ENCODE results near the gene PKDCC. TPM values are rescaled to one million over a fixed set of nuclear protein-coding genes. Genes with fewer than 3 reads are reported as not detected.

The PKDCC gene
- total and polyA plus RNA-seq, 2 of the 13 experiments (the other 11 are each of a cell fraction or from before 2014, with no cell fraction given), result 52.6 to 58.8 TPM

GRCh38 chr2:42092084-42092996, 44.5 kb downstream of the PKDCC start (continued):
- peak; percentile 81 for TF ChIP-seq AHDC1 (CRISPR knock-in tag; IDR thresholded peaks at IDR 0.05; ENCODE audit: borderline replicate concordance)
- peak; percentile 82; the same call in 1 of the 2 replicates for TF ChIP-seq ZNF800 (CRISPR knock-in tag; IDR thresholded peaks at IDR 0.05)
- TF ChIP-seq NR2F6 (IDR thresholded peaks at IDR 0.05), result peak; percentile 46; the same call in 1 of the 2 replicates
- TF ChIP-seq NR2F6 (CRISPR knock-in tag; IDR thresholded peaks at IDR 0.05), result peak; percentile 79
- TF ChIP-seq CBFB (CRISPR knock-in tag; IDR thresholded peaks at IDR 0.05), result no peak
- TF ChIP-seq FOXK1 (CRISPR knock-in tag; IDR thresholded peaks at IDR 0.05; ENCODE audit: borderline replicate concordance, low read depth), result peak; percentile 75; the same call in 1 of the 2 replicates
- peak; percentile 88 for TF ChIP-seq SAP130 (CRISPR knock-in tag; IDR thresholded peaks at IDR 0.05; ENCODE audit: low read depth)
- no peak for TF ChIP-seq KDM1A (CRISPR knock-in tag; IDR thresholded peaks at IDR 0.05)
- peak; percentile 64 for TF ChIP-seq MIER2 (CRISPR knock-in tag; IDR thresholded peaks at IDR 0.05)
- TF ChIP-seq ZNF766 (CRISPR knock-in tag; IDR thresholded peaks at IDR 0.05; ENCODE audit: borderline replicate concordance), result no peak
- peak; percentile 33; the same call in 1 of the 2 replicates for TF ChIP-seq FOXC1 (CRISPR knock-in tag; IDR thresholded peaks at IDR 0.05; ENCODE audit: borderline replicate concordance)
- TF ChIP-seq SOX13 (IDR thresholded peaks at IDR 0.05), result peak; percentile 98
- TF ChIP-seq SOX13 (CRISPR knock-in tag; conservative IDR thresholded peaks at IDR 0.05 in 1 of 2, IDR thresholded peaks at IDR 0.05 in 1 of 2), result peak in 1 of 2 experiments; percentile 99; a peak in 2 of 4 replicates
- peak; percentile 25; the same call in 1 of the 2 replicates for TF ChIP-seq TFDP1 (CRISPR knock-in tag; IDR thresholded peaks at IDR 0.05; ENCODE audit: borderline replicate concordance)
- TF ChIP-seq PLRG1 (conservative IDR thresholded peaks at IDR 0.05), result no peak
- TF ChIP-seq TCF7 (IDR thresholded peaks at IDR 0.05; ENCODE audit: low read depth), result peak; percentile 66
- TF ChIP-seq ZSCAN25 (CRISPR knock-in tag; IDR thresholded peaks at IDR 0.05), result 0 out of 2 replicates have a peak, but pooled peaks have one; percentile 14
- peak; percentile 74; the same call in 1 of the 2 replicates for TF ChIP-seq DRAP1 (CRISPR knock-in tag; IDR thresholded peaks at IDR 0.05)
- TF ChIP-seq HNF4G (IDR thresholded peaks at IDR 0.05; ENCODE audit: borderline replicate concordance, low read depth, low read length), result peak; percentile 94
- TF ChIP-seq HNF4G (CRISPR knock-in tag; IDR thresholded peaks at IDR 0.05; ENCODE audit: borderline replicate concordance, low read depth), result peak; percentile 92; the same call in 1 of the 2 replicates
- TF ChIP-seq ELF1 (CRISPR knock-in tag; IDR thresholded peaks at IDR 0.05), result peak; percentile 73

Measured in HepG2 (cell line).